HG03280 (cell line): ENCODE data around the gene CDK11A.
A peak's percentile ranks its signal among the peaks of the same experiment; 100 is the strongest.
"Not testable (repeated sequence)": the region's sequence is repeated elsewhere in the genome, so short reads cannot be mapped to it uniquely, and the experiment has no call there.

Experiments used
- ATAC-seq: cut with Tn5 transposase; IDR thresholded peaks from one replicate; pipeline ENCODE4 v1.9.1; 2021; ENCODE audit warnings: mild to moderate bottlenecking, moderate library complexity; ENCODE audit not compliant: unreplicated experiment

The CDK11A gene

GRCh38 chr1:1726088-1726487 lies 1.9 kb upstream of the CDK11A start:
- not testable (repeated sequence) for ATAC-seq

GRCh38 chr1:1721201-1721600 lies 3.0 kb downstream of the CDK11A start:
- ATAC-seq = no peak

- not testable (repeated sequence) for ATAC-seq
These were observed 8.9 kb downstream of the CDK11A start for GRCh38 chr1:1715109-1715883.

- not testable (repeated sequence) for ATAC-seq
These were observed 16.3 kb downstream of the CDK11A start for GRCh38 chr1:1707897-1708296.

- ATAC-seq = not testable (repeated sequence)
These were observed 16.9 kb downstream of the CDK11A start for GRCh38 chr1:1707241-1707640.

- not testable (repeated sequence) for ATAC-seq
These were observed 18.5 kb downstream of the CDK11A start for GRCh38 chr1:1705623-1706022.

- not testable (repeated sequence) for ATAC-seq
These were observed 19.7 kb downstream of the CDK11A start for GRCh38 chr1:1704284-1704957.

- ATAC-seq = no peak
These were observed 20.4 kb downstream of the CDK11A start for GRCh38 chr1:1703796-1704195.

GRCh38 chr1:1702506-1702905 lies 21.7 kb downstream of the CDK11A start:
- not testable (repeated sequence) for ATAC-seq

- not testable (repeated sequence) for ATAC-seq
These were observed 23.6 kb downstream of the CDK11A start for GRCh38 chr1:1700557-1700956.

GRCh38 chr1:1700067-1700466 lies 24.1 kb downstream of the CDK11A start:
- ATAC-seq = not testable (repeated sequence)

- ATAC-seq = not testable (repeated sequence)
These were observed 25.1 kb downstream of the CDK11A start for GRCh38 chr1:1699061-1699460.

- not testable (repeated sequence) for ATAC-seq
These were observed 26.6 kb downstream of the CDK11A start for GRCh38 chr1:1697358-1698183.

GRCh38 chr1:1696431-1697357 lies 27.5 kb downstream of the CDK11A start:
- not testable (repeated sequence) for ATAC-seq

- peak; percentile 76 for ATAC-seq
These were observed 31.2 kb downstream of the CDK11A start, which contains the start of gene SLC35E2B for GRCh38 chr1:1692714-1693647. SLC35E2B (minus strand) TSS chr1:1692795; CDS start chr1:1676699, 16,096 bp downstream.

GRCh38 chr1:1692324-1692713 lies 31.8 kb downstream of the CDK11A start:
- peak; percentile 37 for ATAC-seq

- ATAC-seq = not testable (repeated sequence)
These were observed 32.7 kb downstream of the CDK11A start for GRCh38 chr1:1691443-1691842.

GRCh38 chr1:1689526-1689925 lies 34.6 kb downstream of the CDK11A start:
- ATAC-seq = not testable (repeated sequence)

- no peak for ATAC-seq
These were observed 36.3 kb downstream of the CDK11A start for GRCh38 chr1:1687846-1688245.
